K562 (cell line): ENCODE measurements around the gene GCN1. TPM values are rescaled to one million over a fixed set of nuclear protein-coding genes. Genes with fewer than 3 reads are reported as not detected.

Experiments used
- CBX2 ChIP-seq: fragments of 200-600 bp; sonication (generic); IDR thresholded peaks from one replicate; pipeline ENCODE4 v1.6.1; 2012; ENCODE audit warnings: mild to moderate bottlenecking, low read length, inconsistent platforms; ENCODE audit not compliant: insufficient read depth, poor library complexity, severe bottlenecking
- GTF2A2 ChIP-seq: IDR thresholded peaks from 2 replicates; pipeline ENCODE4 v1.6.1; 2016; ENCODE audit warnings: mild to moderate bottlenecking, missing genetic modification characterization, missing compliant biosample characterization
- GTF2E2 ChIP-seq: fragments of 200-800 bp; sonication (Bioruptor generic); IDR thresholded peaks from 2 replicates; pipeline ENCODE4 v1.6.1; 2016; ENCODE audit warnings: missing genetic modification characterization, missing compliant biosample characterization
- HNRNPL ChIP-seq: fragments of 200-400 bp; formaldehyde crosslinking; IDR thresholded peaks from 2 replicates; pipeline ENCODE4 v1.6.1; 2017; ENCODE audit warnings: low read depth, mild to moderate bottlenecking, low read length
- KDM2B ChIP-seq: fragments of 250-450 bp; sonication (Bioruptor Pico); IDR thresholded peaks from 2 replicates; pipeline ENCODE4 v1.8.0; 2021; ENCODE audit warnings: mild to moderate bottlenecking, moderate library complexity
- KHSRP ChIP-seq: fragments of 450-650 bp; IDR thresholded peaks from 2 replicates; pipeline ENCODE4 v1.6.1; 2017
- MEF2A ChIP-seq: IDR thresholded peaks from 2 replicates; pipeline ENCODE4 v1.6.1; 2011; ENCODE audit warnings: low read depth, mild to moderate bottlenecking, low read length, moderate library complexity; ENCODE audit not compliant: control insufficient read depth
- NFXL1 ChIP-seq: fragments of 450-650 bp; formaldehyde crosslinking; IDR thresholded peaks from 2 replicates; pipeline ENCODE4 v1.4.0; 2021; ENCODE audit warnings: mild to moderate bottlenecking
- PPARD ChIP-seq: fragments of 250-450 bp; sonication (Bioruptor Pico); IDR thresholded peaks from 2 replicates; pipeline ENCODE4 v1.8.0; 2022; ENCODE audit warnings: inconsistent platforms, mild to moderate bottlenecking, moderate library complexity
- XRCC3 ChIP-seq: fragments of 450-650 bp; IDR thresholded peaks from 2 replicates; pipeline ENCODE4 v1.6.1; 2017; ENCODE audit warnings: mild to moderate bottlenecking, moderate library complexity
- ZNF318 ChIP-seq, 2 experiments: fragments of 450-650 bp; IDR thresholded peaks; 2 replicates each; pipeline ENCODE4 v1.6.1; 2016; ENCODE audit warnings: mild to moderate bottlenecking in 2 of 2, borderline replicate concordance in 1 of 2, low read depth in 1 of 2, moderate library complexity in 1 of 2
- ZNF57 ChIP-seq: fragments of 450-650 bp; formaldehyde crosslinking; IDR thresholded peaks from 2 replicates; pipeline ENCODE4 v1.4.0; 2020; ENCODE audit warnings: mild to moderate bottlenecking, moderate library complexity
- polyA plus RNA-seq, 8 experiments: library from polyadenylated mRNA; depleted of rRNA in 4 of 8; stranded (reverse) in 5 of 8; unstranded in 3 of 8; fragments of >200 nt; fragmentation: Nextera tagmentation in 2 of 8; fragmentation: Illumina TruSeq in 1 of 8; extraction: Ambion mirVana in 2 of 8; extraction: Trizol in 1 of 8; gene quantifications; 2 replicates each; pipeline versions ENCODE4 v1.2.1 to v1.2.3, GENCODE V29; 2011 to 2014; ENCODE audit warnings: inconsistent platforms in 1 of 8, missing spikeins in 1 of 8
- total RNA-seq, 7 experiments: library from RNA; depleted of rRNA in 6 of 7; stranded (reverse); fragments of >200 nt in 6 of 7; fragmentation: Illumina TruSeq in 2 of 7; extraction: Trizol in 2 of 7; gene quantifications; 2 replicates each; pipeline versions ENCODE4 v1.2.1 to v1.2.3, GENCODE V29; 2011 to 2021; ENCODE audit warnings: low replicate concordance in 1 of 7
- TF ChIP-seq, protein P1 (sequence below): fragments of 250-450 bp; sonication (Bioruptor Pico); IDR thresholded peaks from 2 replicates; pipeline ENCODE4 v1.4.0; 2020; ENCODE audit warnings: mild to moderate bottlenecking, moderate library complexity
- TF ChIP-seq, protein P2 (sequence below): fragments of 450-650 bp; IDR thresholded peaks from 2 replicates; pipeline ENCODE4 v1.7.0; 2016; ENCODE audit warnings: borderline replicate concordance

Gene GCN1
- total and polyA plus RNA-seq, 9 of the 15 experiments (the other 6 are each of a cell fraction or from before 2014, with no cell fraction given) = 11.9 to 190 (median 51.7) TPM

- TF ChIP-seq, protein P1, sequence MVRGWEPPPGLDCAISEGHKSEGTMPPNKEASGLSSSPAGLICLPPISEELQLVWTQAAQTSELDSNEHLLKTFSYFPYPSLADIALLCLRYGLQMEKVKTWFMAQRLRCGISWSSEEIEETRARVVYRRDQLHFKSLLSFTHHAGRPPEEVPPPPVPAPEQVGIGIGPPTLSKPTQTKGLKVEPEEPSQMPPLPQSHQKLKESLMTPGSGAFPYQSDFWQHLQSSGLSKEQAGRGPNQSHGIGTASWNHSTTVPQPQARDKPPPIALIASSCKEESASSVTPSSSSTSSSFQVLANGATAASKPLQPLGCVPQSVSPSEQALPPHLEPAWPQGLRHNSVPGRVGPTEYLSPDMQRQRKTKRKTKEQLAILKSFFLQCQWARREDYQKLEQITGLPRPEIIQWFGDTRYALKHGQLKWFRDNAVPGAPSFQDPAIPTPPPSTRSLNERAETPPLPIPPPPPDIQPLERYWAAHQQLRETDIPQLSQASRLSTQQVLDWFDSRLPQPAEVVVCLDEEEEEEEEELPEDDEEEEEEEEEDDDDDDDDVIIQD (CRISPR knock-in tag) = no peak
- TF ChIP-seq MEF2A = no peak
- TF ChIP-seq CBX2 = no peak
- no peak for TF ChIP-seq NFXL1
- TF ChIP-seq, protein P2, sequence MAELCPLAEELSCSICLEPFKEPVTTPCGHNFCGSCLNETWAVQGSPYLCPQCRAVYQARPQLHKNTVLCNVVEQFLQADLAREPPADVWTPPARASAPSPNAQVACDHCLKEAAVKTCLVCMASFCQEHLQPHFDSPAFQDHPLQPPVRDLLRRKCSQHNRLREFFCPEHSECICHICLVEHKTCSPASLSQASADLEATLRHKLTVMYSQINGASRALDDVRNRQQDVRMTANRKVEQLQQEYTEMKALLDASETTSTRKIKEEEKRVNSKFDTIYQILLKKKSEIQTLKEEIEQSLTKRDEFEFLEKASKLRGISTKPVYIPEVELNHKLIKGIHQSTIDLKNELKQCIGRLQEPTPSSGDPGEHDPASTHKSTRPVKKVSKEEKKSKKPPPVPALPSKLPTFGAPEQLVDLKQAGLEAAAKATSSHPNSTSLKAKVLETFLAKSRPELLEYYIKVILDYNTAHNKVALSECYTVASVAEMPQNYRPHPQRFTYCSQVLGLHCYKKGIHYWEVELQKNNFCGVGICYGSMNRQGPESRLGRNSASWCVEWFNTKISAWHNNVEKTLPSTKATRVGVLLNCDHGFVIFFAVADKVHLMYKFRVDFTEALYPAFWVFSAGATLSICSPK = no peak
- TF ChIP-seq KHSRP = no peak
- no peak for TF ChIP-seq GTF2E2
- peak; percentile 84 for TF ChIP-seq KDM2B
- TF ChIP-seq ZNF57 (CRISPR knock-in tag) = no peak
- TF ChIP-seq HNRNPL = 0 out of 2 replicates have a peak, but pooled peaks have one; percentile 44
- TF ChIP-seq ZNF318 (IDR thresholded peaks at IDR 0.05; ENCODE audit: borderline replicate concordance in 1 of 2, low read depth in 1 of 2) = 0 out of 4 replicates have a peak, but pooled peaks of 1 of the 2 experiments have one; percentile 39
- TF ChIP-seq GTF2A2 = no peak
- no peak for TF ChIP-seq XRCC3
- no peak for TF ChIP-seq PPARD
These were observed 107.5 kb downstream of the GCN1 start (continued) for GRCh38 chr12:120086801-120087621.
